Measurements from ENCODE around the gene PM20D1. TPM values are rescaled to one million over a fixed set of nuclear protein-coding genes. Genes with fewer than 3 reads are reported as not detected.

The PM20D1 gene
- total RNA-seq, 6 donors from 2014 or later = 0.34 to 0.47 TPM; not detected in 4

GRCh38 chr1:205840146-205840923 is 9.6 kb downstream of the PM20D1 start:
- no peak for DNase-seq
- no peak overlapping the region for H3K4me3 ChIP-seq
- 72 to 79% methylated on average over 4 of the region's 4 CpGs for WGBS, 2 donors
- TF ChIP-seq POLR2AphosphoS5 (IDR thresholded peaks at IDR 0.05) (no peak), POLR2A (IDR thresholded peaks at IDR 0.05) (no peak), EP300 (IDR thresholded peaks at IDR 0.05) (no peak), CTCF (IDR thresholded peaks at IDR 0.05) (no peak)
- ATAC-seq (ENCODE audit: low FRiP score in 2 of 2) = no peak
- no peak overlapping the region for H3K27ac ChIP-seq
- H3K27me3 ChIP-seq = no peaks in the 10 kb centered on the region
- H3K36me3 ChIP-seq = no peaks in the 10 kb centered on the region
- no peaks in the 10 kb centered on the region for H3K4me1 ChIP-seq
- no peaks in the 10 kb centered on the region for H3K9me3 ChIP-seq

GRCh38 chr1:205837382-205837970 is 12.5 kb downstream of the PM20D1 start:
- TF ChIP-seq CTCF (IDR thresholded peaks at IDR 0.05) (no peak), EP300 (IDR thresholded peaks at IDR 0.05) (no peak), POLR2A (IDR thresholded peaks at IDR 0.05) (no peak), POLR2AphosphoS5 (IDR thresholded peaks at IDR 0.05) (no peak)
- 90 to 94% methylated on average over 7 of the region's 7 CpGs for WGBS, 2 donors

GRCh38 chr1:205834751-205835150 is 15.2 kb downstream of the PM20D1 start:
- DNase-seq (no peak), ATAC-seq (ENCODE audit: low FRiP score in 2 of 2) (no peak)
- WGBS, 2 donors = 85 to 90% methylated on average over 4 of the region's 4 CpGs
- H3K9me3 ChIP-seq = no peaks in the 10 kb centered on the region
- no peak overlapping the region for H3K27ac ChIP-seq
- H3K4me3 ChIP-seq = no peak overlapping the region
- TF ChIP-seq POLR2A (IDR thresholded peaks at IDR 0.05) = no peak
- TF ChIP-seq POLR2AphosphoS5 (IDR thresholded peaks at IDR 0.05) = no peak
- no peak for TF ChIP-seq EP300 (IDR thresholded peaks at IDR 0.05)
- no peak for TF ChIP-seq CTCF (IDR thresholded peaks at IDR 0.05)
- no peaks in the 10 kb centered on the region for H3K36me3 ChIP-seq
- H3K4me1 ChIP-seq = peaks cover 8 to 11% (median 9%) of the 10 kb centered on the region in 4 donors
- H3K27me3 ChIP-seq = no peaks in the 10 kb centered on the region

More at GRCh38 chr1:205837382-205837970, 12.5 kb downstream of the PM20D1 start:
- no peak for DNase-seq
- Histone ChIP-seq H3K27ac (no peak overlapping the region), H3K27me3 (no peaks in the 10 kb centered on the region), H3K4me3 (no peak overlapping the region), H3K9me3 (no peaks in the 10 kb centered on the region), H3K4me1 (peaks cover 0 to 3% (median 3%) of the 10 kb centered on the region in 4 donors), H3K36me3 (no peaks in the 10 kb centered on the region)
- no peak for ATAC-seq (ENCODE audit: low FRiP score in 2 of 2)

- WGBS, 2 donors = 59 to 63% methylated on average over 6 of the region's 6 CpGs
- no peak for TF ChIP-seq CTCF (IDR thresholded peaks at IDR 0.05)
- H3K36me3 ChIP-seq = no peaks in the 10 kb centered on the region
- H3K27me3 ChIP-seq = no peaks in the 10 kb centered on the region
- H3K27ac ChIP-seq = peak overlapping the region; percentile 3 to 41 (median 38)
- no peak overlapping the region for H3K4me3 ChIP-seq
- no peak for ATAC-seq (ENCODE audit: low FRiP score in 2 of 2)
- no peak for DNase-seq
- peaks cover 8 to 11% (median 9%) of the 10 kb centered on the region in 4 donors for H3K4me1 ChIP-seq
- H3K9me3 ChIP-seq = no peaks in the 10 kb centered on the region
These were observed 17.6 kb downstream of the PM20D1 start for GRCh38 chr1:205832326-205832751.
